RWPE2 (cell line): ENCODE data around the gene FRK.

Source experiments
- ATAC-seq: fragments of 200-7000 bp; cut with Tn5 transposase; 3 replicates; pipeline ENCODE4 v1.9.1; 2021; ENCODE audit warnings: low read depth
- DNase-seq: peaks from one replicate; pipeline ENCODE4 v3.0.0-alpha.2; 2020; ENCODE audit warnings: low spot score
- H3K27ac ChIP-seq: fragments of 450-650 bp; 2 replicates; pipeline ENCODE4 v1.5.1; 2017; ENCODE audit warnings: mild to moderate bottlenecking; ENCODE audit not compliant: poor library complexity, severe bottlenecking
- H3K27me3 ChIP-seq: fragments of 250-450 bp; sonication (Bioruptor Pico); 2 replicates; pipeline ENCODE4 v1.5.1; 2021; ENCODE audit warnings: mild to moderate bottlenecking, moderate library complexity; ENCODE audit not compliant: insufficient read depth, poor library complexity, severe bottlenecking
- H3K36me3 ChIP-seq: fragments of 250-450 bp; sonication (Bioruptor Pico); 2 replicates; pipeline ENCODE4 v1.5.1; 2020; ENCODE audit warnings: low read depth, mild to moderate bottlenecking, moderate library complexity
- H3K4me1 ChIP-seq: fragments of 250-450 bp; sonication (Bioruptor Pico); 2 replicates; pipeline ENCODE4 v1.5.1; 2021; ENCODE audit warnings: mild to moderate bottlenecking, moderate library complexity; ENCODE audit not compliant: insufficient read depth, poor library complexity, severe bottlenecking
- H3K4me3 ChIP-seq: fragments of 250-450 bp; sonication (Bioruptor Pico); 2 replicates; pipeline ENCODE4 v1.5.1; 2021; ENCODE audit warnings: mild to moderate bottlenecking, moderate library complexity; ENCODE audit not compliant: severe bottlenecking
- H3K9me3 ChIP-seq: fragments of 250-450 bp; sonication (Bioruptor Pico); 2 replicates; pipeline ENCODE4 v1.5.1; 2021; ENCODE audit warnings: mild to moderate bottlenecking, moderate library complexity; ENCODE audit not compliant: severe bottlenecking
- CTCF ChIP-seq: fragments of 450-650 bp; IDR thresholded peaks from one replicate; pipeline ENCODE4 v1.5.1; 2017; ENCODE audit warnings: mild to moderate bottlenecking, moderate library complexity; ENCODE audit not compliant: poor library complexity, severe bottlenecking

Gene FRK

GRCh38 chr6:115983998-115984397 lies 76.7 kb downstream of the FRK start:
- no peaks in the 10 kb centered on the region for H3K9me3 ChIP-seq
- DNase-seq, result no peak
- H3K4me1 ChIP-seq, result no peaks in the 10 kb centered on the region
- H3K36me3 ChIP-seq, result no peaks in the 10 kb centered on the region
- H3K27me3 ChIP-seq, result no peaks in the 10 kb centered on the region
- no peak for ATAC-seq
- TF ChIP-seq CTCF, result no peak
- H3K4me3 ChIP-seq, result no peak overlapping the region
- no peak overlapping the region for H3K27ac ChIP-seq

- no peak for TF ChIP-seq CTCF
- H3K4me1 ChIP-seq, result no peaks in the 10 kb centered on the region
- no peaks in the 10 kb centered on the region for H3K27me3 ChIP-seq
- DNase-seq (no peak), ATAC-seq (no peak)
- no peaks in the 10 kb centered on the region for H3K9me3 ChIP-seq
- no peak overlapping the region for H3K27ac ChIP-seq
- H3K4me3 ChIP-seq, result no peak overlapping the region
- no peaks in the 10 kb centered on the region for H3K36me3 ChIP-seq
These were observed 78.2 kb downstream of the FRK start for GRCh38 chr6:115982453-115982852.

- Histone ChIP-seq H3K4me1 (no peaks in the 10 kb centered on the region), H3K27me3 (no peaks in the 10 kb centered on the region), H3K27ac (no peak overlapping the region), H3K36me3 (no peaks in the 10 kb centered on the region), H3K4me3 (no peak overlapping the region), H3K9me3 (no peaks in the 10 kb centered on the region)
- DNase-seq, result no peak
- TF ChIP-seq CTCF, result no peak
- no peak for ATAC-seq
These were observed 83.5 kb downstream of the FRK start for GRCh38 chr6:115977220-115977619.

- ATAC-seq, result no peak
- H3K27me3 ChIP-seq, result no peaks in the 10 kb centered on the region
- H3K36me3 ChIP-seq, result no peaks in the 10 kb centered on the region
- H3K4me3 ChIP-seq, result no peak overlapping the region
- TF ChIP-seq CTCF, result no peak
- H3K9me3 ChIP-seq, result no peaks in the 10 kb centered on the region
- DNase-seq, result no peak
- H3K27ac ChIP-seq, result no peak overlapping the region
- H3K4me1 ChIP-seq, result no peaks in the 10 kb centered on the region
These were observed 84.3 kb downstream of the FRK start for GRCh38 chr6:115976321-115976870.

GRCh38 chr6:115972679-115973078 lies 88.0 kb downstream of the FRK start:
- no peak for ATAC-seq
- Histone ChIP-seq H3K36me3 (no peaks in the 10 kb centered on the region), H3K9me3 (no peaks in the 10 kb centered on the region), H3K4me1 (no peaks in the 10 kb centered on the region), H3K27me3 (no peaks in the 10 kb centered on the region), H3K4me3 (no peak overlapping the region), H3K27ac (no peak overlapping the region)
- peak; percentile 18 for TF ChIP-seq CTCF
- DNase-seq, result no peak
